Testis (tissue), 3 donors: ENCODE measurements around the gene BRAP. TPM values are rescaled to one million over a fixed set of nuclear protein-coding genes. Genes with fewer than 3 reads are reported as not detected.

Experiments
- DNase-seq: peaks from one replicate; pipeline ENCODE4 v3.0.0-alpha.2; 2019
- H3K27ac ChIP-seq, 2 donors: fragments of 200-600 bp; sonication (generic); one replicate each; pipeline ENCODE4 v1.5.1; 2019
- H3K27me3 ChIP-seq: fragments of 200-600 bp; sonication (generic); one replicate; pipeline ENCODE4 v1.5.1; 2019
- H3K36me3 ChIP-seq: fragments of 200-600 bp; sonication (generic); one replicate; pipeline ENCODE4 v1.5.1; 2017; ENCODE audit warnings: low read depth; ENCODE audit errors: missing control alignments
- H3K4me1 ChIP-seq: fragments of 200-600 bp; sonication (generic); one replicate; pipeline ENCODE4 v1.5.1; 2019
- H3K4me3 ChIP-seq, 2 donors: fragments of 200-600 bp; sonication (generic); one replicate each; pipeline ENCODE4 v1.5.1; 2017 to 2019
- H3K9me3 ChIP-seq: fragments of 200-600 bp; sonication (generic); one replicate; pipeline ENCODE4 v1.5.1; 2017
- CTCF ChIP-seq, 3 experiments: fragments of 450-650 bp in 2 of 3; fragments of 200-600 bp in 1 of 3; sonication (generic) in 1 of 3; IDR thresholded peaks; one replicate each; pipeline ENCODE4 v1.5.1; 2016 to 2019; ENCODE audit warnings: antibody characterized with exemption in 3 of 3, mild to moderate bottlenecking in 2 of 3, moderate library complexity in 1 of 3
- POLR2A ChIP-seq: fragments of 450-650 bp; IDR thresholded peaks from one replicate; pipeline ENCODE4 v1.6.1; 2017; ENCODE audit warnings: antibody characterized with exemption, mild to moderate bottlenecking, moderate library complexity
- WGBS, 2 donors: methylation state at CpG; one replicate each; pipeline ENCODE4 v1.1.5; 2018; 5-methylcytosine and 5-hydroxymethylcytosine counted together
- intact Hi-C: fragments of 100-400 bp; cut with DNase I; formaldehyde crosslinking; loops from one replicate; pipeline ENCODE4 v1.15.1; 2023; ENCODE audit warnings: low total_unique reads
- polyA plus RNA-seq: library from polyadenylated mRNA; stranded (reverse); fragments of 350-450 nt; fragmentation: Illumina TruSeq; extraction: RNeasy Lipid Tissue Mini Kit (QIAGEN cat#74804); gene quantifications from one replicate; pipeline ENCODE4 v1.2.3, GENCODE V29; 2014; ENCODE audit warnings: low read depth, low replicate concordance; ENCODE audit not compliant: insufficient read depth
- total RNA-seq, 2 donors: library from RNA; depleted of rRNA; stranded (reverse); fragments of >200 nt; gene quantifications; one replicate each; pipeline ENCODE4 v1.2.3, GENCODE V29; 2016

Gene BRAP
- total and polyA plus RNA-seq, 3 donors from 2014 or later = 71.4 to 167 (median 99.1) TPM

GRCh38 chr12:111638556-111638955, 47.2 kb downstream of the BRAP start:
- intact Hi-C loops = no loop called here
- DNase-seq = peak; percentile 45

DNA sequence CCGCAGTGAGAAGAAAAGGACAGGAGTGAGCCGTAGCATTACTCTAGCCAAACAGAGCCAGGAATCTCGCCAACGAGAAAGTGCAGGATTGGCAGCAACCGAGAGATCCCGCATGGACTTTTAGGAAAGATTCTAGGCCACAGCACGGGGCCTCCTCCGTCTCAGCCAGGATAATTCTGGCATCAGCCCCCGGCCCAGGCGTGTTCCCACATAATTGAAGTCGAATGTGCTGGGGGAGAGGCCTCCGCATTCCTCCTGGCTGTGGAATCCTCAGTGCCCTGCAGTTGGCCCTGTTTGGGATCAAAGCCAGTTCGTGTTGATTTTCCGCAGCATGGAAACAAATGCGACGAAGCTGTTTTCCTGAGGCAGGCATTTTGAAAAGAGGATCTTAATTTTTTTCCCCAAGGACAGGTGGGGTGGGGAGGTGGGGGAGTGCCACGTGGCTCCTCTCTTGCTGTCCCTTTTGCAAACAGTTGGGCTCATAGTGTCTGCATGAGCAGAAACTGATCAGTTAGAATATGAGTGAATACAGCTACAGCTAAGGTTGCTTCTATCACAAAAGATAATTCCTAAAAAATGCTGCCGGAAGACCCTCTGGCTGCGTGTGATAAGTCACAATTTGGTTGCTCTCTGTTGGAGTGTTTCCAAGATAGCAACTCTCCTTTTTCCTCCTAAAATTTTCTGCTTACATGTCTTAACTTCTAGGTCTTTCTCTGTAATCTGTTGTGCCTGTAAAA, 49.4 kb downstream of the BRAP start:
- no peaks in the 10 kb centered on the region for H3K9me3 ChIP-seq
- H3K4me1 ChIP-seq = peaks cover 46% of the 10 kb centered on the region
- H3K36me3 ChIP-seq = no peaks in the 10 kb centered on the region
- no peak overlapping the region for H3K4me3 ChIP-seq
- intact Hi-C loops = no loop called here
- 24 to 36% methylated on average over 19 of the region's 19 CpGs for WGBS, 2 donors
- H3K27ac ChIP-seq = peak overlapping the region; percentile 67 to 85
- H3K27me3 ChIP-seq = no peaks in the 10 kb centered on the region
- DNase-seq = peak; percentile 87
- TF ChIP-seq POLR2A (no peak), CTCF (IDR thresholded peaks at IDR 0.05) (no peak)

More at GRCh38 chr12:111638556-111638955, 47.2 kb downstream of the BRAP start:
- H3K4me1 ChIP-seq = peaks cover 62% of the 10 kb centered on the region
- no peaks in the 10 kb centered on the region for H3K27me3 ChIP-seq
- peak overlapping the region; percentile 83 to 85 for H3K27ac ChIP-seq
- H3K4me3 ChIP-seq = no peak overlapping the region
- H3K36me3 ChIP-seq = no peaks in the 10 kb centered on the region
- TF ChIP-seq POLR2A = no peak
- no peak for TF ChIP-seq CTCF (IDR thresholded peaks at IDR 0.05)
- H3K9me3 ChIP-seq = no peaks in the 10 kb centered on the region
- WGBS, 2 donors = 23 to 30% methylated on average over 6 of the region's 6 CpGs

DNA sequence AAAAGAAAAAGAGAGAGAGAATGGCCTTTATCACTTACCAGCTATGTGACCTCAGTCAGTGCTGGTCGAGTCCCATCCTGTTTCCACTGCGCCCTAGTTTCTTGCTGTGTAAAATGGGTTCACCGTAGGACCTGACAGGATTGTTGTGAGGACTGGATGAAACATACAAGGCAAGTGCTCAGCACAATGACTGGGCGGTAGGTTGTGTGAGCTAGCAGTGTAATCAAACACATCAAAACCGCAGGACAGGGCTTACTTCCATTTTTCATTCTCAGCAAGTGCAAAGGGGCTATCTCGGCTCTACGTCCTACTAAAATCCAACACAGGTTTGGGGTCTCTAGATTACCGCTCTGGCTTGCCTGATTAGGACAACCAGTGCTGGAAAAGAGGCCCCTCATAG, 50.2 kb downstream of the BRAP start:
- H3K36me3 ChIP-seq = no peaks in the 10 kb centered on the region
- no peak overlapping the region for H3K4me3 ChIP-seq
- no peaks in the 10 kb centered on the region for H3K27me3 ChIP-seq
- peak overlapping the region; percentile 67 to 85 for H3K27ac ChIP-seq
- intact Hi-C loops = no loop called here
- peaks cover 46% of the 10 kb centered on the region for H3K4me1 ChIP-seq
- no peaks in the 10 kb centered on the region for H3K9me3 ChIP-seq
- no peak for DNase-seq
- TF ChIP-seq POLR2A (no peak), CTCF (IDR thresholded peaks at IDR 0.05) (no peak)
- WGBS, 2 donors = 52 to 66% methylated on average over 8 of the region's 8 CpGs

DNA sequence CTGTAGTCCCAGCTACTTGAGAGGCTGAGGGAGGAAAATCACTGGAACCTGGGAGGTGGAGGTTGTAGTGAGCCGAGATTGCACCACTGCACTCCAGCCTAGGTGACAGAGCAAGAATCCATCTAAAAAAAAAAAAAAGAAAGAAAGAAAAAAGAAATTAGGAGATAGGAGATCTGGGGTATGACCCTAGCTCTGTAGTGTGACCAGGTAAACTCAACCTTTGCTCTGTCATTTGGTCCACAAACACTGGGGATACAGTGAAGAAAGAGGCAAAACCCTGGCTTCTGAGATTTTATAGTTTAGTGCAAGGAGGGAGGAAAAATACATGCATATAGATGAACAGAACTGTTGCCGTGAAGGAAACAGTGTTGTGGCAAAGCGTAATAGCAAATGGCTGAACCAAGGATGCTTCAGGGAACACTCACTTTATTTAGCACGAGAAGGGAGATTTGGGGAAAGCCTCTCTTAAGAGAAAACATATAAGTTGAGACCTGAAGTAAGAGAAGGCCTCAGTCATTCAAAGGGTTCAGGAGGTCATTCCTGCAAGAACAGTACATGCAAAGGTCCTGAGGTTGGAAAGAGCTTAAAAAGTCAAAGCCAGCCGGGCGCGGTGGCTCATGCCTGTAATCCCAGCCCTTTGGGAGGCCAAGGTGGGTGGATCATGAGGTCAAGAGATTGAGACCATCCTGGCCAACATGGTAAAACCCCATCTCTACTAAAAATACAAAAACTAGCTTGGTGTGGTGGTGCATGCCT, 57.1 kb downstream of the BRAP start:
- Histone ChIP-seq H3K9me3 (no peaks in the 10 kb centered on the region), H3K4me3 (no peak overlapping the region), H3K36me3 (no peaks in the 10 kb centered on the region), H3K27ac (no peak overlapping the region), H3K4me1 (no peaks in the 10 kb centered on the region), H3K27me3 (no peaks in the 10 kb centered on the region)
- intact Hi-C loops = no loop called here
- DNase-seq = no peak
- TF ChIP-seq CTCF (IDR thresholded peaks at IDR 0.05) (no peak), POLR2A (no peak)
- WGBS, 2 donors = 96% methylated on average over 7 of the region's 7 CpGs
